HG02623 (cell line): Measurements from ENCODE around the gene TTC16.

ENCODE experiments used
- ATAC-seq: cut with Tn5 transposase; IDR thresholded peaks from one replicate; pipeline ENCODE4 v1.9.1; 2021; ENCODE audit warnings: moderate library complexity; ENCODE audit not compliant: unreplicated experiment

TTC16 gene

GRCh38 chr9:127720031-127720864, 4.4 kb downstream of the TTC16 start:
- ATAC-seq = no peak

GRCh38 chr9:127720865-127721227, 5.0 kb downstream of the TTC16 start:
- no peak for ATAC-seq

- ATAC-seq = no peak
Observed at GRCh38 chr9:127721391-127721821, 5.5 kb downstream of the TTC16 start.

GRCh38 chr9:127722055-127722745, 6.3 kb downstream of the TTC16 start:
- no peak for ATAC-seq

GRCh38 chr9:127723013-127723412, 7.1 kb downstream of the TTC16 start:
- ATAC-seq = no peak

GRCh38 chr9:127723444-127723843, 7.6 kb downstream of the TTC16 start:
- no peak for ATAC-seq

GRCh38 chr9:127724012-127724411, 8.1 kb downstream of the TTC16 start:
- ATAC-seq = no peak

- no peak for ATAC-seq
Observed at GRCh38 chr9:127726871-127727270, 11.0 kb downstream of the TTC16 start.

GRCh38 chr9:127728808-127729207, 12.9 kb downstream of the TTC16 start:
- no peak for ATAC-seq

GRCh38 chr9:127729522-127730256, 13.8 kb downstream of the TTC16 start:
- no peak for ATAC-seq

- no peak for ATAC-seq
Observed at GRCh38 chr9:127730262-127730661, 14.4 kb downstream of the TTC16 start.

- ATAC-seq = no peak
Observed at GRCh38 chr9:127730799-127731410, 15.0 kb downstream of the TTC16 start.

- ATAC-seq = no peak
Observed at GRCh38 chr9:127731938-127732337, 16.1 kb downstream of the TTC16 start.

GRCh38 chr9:127732444-127732843, 16.6 kb downstream of the TTC16 start:
- ATAC-seq = no peak

- no peak for ATAC-seq
Observed at GRCh38 chr9:127733614-127734013, 17.7 kb downstream of the TTC16 start.

- no peak for ATAC-seq
Observed at GRCh38 chr9:127734247-127734746, 18.4 kb downstream of the TTC16 start.

- peak; percentile 81 for ATAC-seq
Observed at GRCh38 chr9:127734747-127735529, 19.1 kb downstream of the TTC16 start, which contains the start of gene TOR2A. Gene TOR2A, minus strand, starts transcription at chr9:127735294. Its CDS starts 24 bp downstream, at chr9:127735270.

GRCh38 chr9:127735530-127736185, 19.8 kb downstream of the TTC16 start:
- peak; percentile 2 for ATAC-seq

GRCh38 chr9:127738666-127739065, 22.8 kb downstream of the TTC16 start:
- ATAC-seq = no peak
